ENCODE measurements around the gene VEZF1.
"Not testable (repeated sequence)": the region's sequence is repeated elsewhere in the genome, so short reads cannot be mapped to it uniquely, and the experiment has no call there.

GRCh38 chr17:57958391-57958790 lies 29.7 kb downstream of the VEZF1 start:
- TF ChIP-seq, protein P1, sequence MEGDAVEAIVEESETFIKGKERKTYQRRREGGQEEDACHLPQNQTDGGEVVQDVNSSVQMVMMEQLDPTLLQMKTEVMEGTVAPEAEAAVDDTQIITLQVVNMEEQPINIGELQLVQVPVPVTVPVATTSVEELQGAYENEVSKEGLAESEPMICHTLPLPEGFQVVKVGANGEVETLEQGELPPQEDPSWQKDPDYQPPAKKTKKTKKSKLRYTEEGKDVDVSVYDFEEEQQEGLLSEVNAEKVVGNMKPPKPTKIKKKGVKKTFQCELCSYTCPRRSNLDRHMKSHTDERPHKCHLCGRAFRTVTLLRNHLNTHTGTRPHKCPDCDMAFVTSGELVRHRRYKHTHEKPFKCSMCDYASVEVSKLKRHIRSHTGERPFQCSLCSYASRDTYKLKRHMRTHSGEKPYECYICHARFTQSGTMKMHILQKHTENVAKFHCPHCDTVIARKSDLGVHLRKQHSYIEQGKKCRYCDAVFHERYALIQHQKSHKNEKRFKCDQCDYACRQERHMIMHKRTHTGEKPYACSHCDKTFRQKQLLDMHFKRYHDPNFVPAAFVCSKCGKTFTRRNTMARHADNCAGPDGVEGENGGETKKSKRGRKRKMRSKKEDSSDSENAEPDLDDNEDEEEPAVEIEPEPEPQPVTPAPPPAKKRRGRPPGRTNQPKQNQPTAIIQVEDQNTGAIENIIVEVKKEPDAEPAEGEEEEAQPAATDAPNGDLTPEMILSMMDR (IDR thresholded peaks at IDR 0.05) = not testable (repeated sequence)
- not testable (repeated sequence) for TF ChIP-seq POLR2A (IDR thresholded peaks at IDR 0.05)

Measured in transverse colon (tissue), 3 donors.